CD4-positive, alpha-beta T cell treated with Interleukin-4 for 1 hour (primary cell): Measurements from ENCODE around the gene LMAN2.

ENCODE experiments used
- DNase-seq, 2 donors: peaks; one replicate each; pipeline ENCODE4 v3.0.0-alpha.2; 2020 to 2022

Gene LMAN2

GRCh38 chr5:177304392-177305119 lies 46.9 kb downstream of the LMAN2 start:
- peak in 1 of 2 donors; percentile 20 for DNase-seq

- no peak for DNase-seq
These were observed 47.5 kb downstream of the LMAN2 start for GRCh38 chr5:177303925-177304391.

- peak; percentile 85 to 88 for DNase-seq
These were observed 48.1 kb downstream of the LMAN2 start, which contains the start of the genes PRELID1 and RAB24 for GRCh38 chr5:177303121-177303924. Gene PRELID1, plus strand, starts transcription at chr5:177303799. Its CDS starts 187 bp downstream, at chr5:177303986. Gene RAB24, minus strand, starts transcription at chr5:177303719. Its CDS starts 431 bp downstream, at chr5:177303288.

GRCh38 chr5:177302354-177303110 lies 48.9 kb downstream of the LMAN2 start:
- no peak for DNase-seq

GRCh38 chr5:177301503-177302165 lies 49.8 kb downstream of the LMAN2 start:
- peak in 1 of 2 donors; percentile 11 for DNase-seq

- no peak for DNase-seq
These were observed 50.5 kb downstream of the LMAN2 start for GRCh38 chr5:177300951-177301350.

DNA sequence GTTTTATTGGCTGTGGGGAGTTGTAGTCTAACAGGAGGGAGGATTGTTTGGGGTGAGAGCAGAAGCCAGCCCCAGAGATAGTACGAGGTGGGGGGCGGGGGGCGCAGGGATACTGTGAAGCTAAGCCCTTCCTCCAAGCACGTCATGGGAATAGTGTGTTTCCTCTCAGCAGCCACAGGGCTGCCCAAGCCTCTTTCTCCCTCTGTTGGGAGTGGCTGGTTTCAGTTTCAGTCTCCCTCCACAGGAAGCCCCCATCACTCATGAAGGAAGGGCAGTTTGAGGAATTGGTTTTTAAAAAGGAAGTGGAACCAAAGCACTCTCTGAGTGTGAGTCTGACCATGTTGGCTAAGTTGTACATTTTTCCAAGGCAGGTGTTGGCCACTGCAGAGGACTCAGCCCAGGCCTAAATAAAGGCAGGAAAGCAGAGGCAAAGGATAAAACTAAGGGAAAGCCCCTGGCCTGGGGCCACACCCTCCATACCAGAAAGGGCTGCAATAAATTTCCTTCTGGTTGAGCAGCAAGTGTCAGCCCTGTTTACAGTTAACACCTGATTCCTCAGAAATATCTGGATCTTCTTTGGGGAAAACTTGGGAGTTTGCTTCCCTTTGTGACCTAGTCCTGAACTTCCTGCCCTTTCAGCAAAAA lies 51.1 kb downstream of the LMAN2 start:
- DNase-seq, result peak; percentile 78 to 79

- no peak for DNase-seq
These were observed 51.8 kb downstream of the LMAN2 start for GRCh38 chr5:177299697-177300096.

DNA sequence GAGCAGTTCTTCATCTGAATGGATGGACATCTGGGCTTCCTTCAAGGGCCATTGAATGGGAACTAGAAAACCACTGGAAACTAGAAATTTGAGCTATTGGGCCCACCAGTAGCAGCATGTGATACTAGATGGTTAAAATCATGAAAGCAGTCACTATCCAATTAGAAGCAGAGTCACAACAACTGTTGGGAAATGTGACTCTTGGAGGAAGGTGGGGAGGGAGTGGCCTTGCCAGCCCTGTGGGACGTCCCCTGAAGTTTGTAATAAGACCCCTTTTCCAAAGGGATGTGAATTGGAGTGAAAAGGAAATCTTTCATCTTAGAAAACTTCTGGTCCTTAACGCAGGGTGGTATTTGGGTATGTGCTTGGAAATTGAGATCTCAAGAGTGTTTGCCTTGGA lies 53.5 kb downstream of the LMAN2 start:
- DNase-seq, result no peak

DNA sequence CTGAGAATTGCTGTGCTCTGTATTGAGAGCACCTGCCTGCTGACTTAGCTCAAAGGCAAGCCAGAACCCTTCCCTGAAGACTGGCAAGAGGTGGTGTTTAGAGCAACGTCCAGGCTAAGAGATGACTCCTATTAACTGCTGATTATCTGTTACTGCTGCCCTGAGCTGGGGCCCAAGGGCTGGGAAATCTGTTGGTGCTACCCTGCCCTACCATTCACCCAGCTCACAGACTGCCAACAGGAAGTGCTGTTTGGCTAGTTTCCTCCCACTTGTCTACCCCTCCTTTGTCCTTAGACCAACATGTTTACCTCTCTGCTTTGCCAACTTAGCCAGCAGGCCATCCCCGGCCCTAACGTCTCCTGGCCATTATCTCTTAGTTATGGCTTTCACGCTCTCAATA lies 54.9 kb downstream of the LMAN2 start:
- DNase-seq, result peak in 1 of 2 donors; percentile 15

DNA sequence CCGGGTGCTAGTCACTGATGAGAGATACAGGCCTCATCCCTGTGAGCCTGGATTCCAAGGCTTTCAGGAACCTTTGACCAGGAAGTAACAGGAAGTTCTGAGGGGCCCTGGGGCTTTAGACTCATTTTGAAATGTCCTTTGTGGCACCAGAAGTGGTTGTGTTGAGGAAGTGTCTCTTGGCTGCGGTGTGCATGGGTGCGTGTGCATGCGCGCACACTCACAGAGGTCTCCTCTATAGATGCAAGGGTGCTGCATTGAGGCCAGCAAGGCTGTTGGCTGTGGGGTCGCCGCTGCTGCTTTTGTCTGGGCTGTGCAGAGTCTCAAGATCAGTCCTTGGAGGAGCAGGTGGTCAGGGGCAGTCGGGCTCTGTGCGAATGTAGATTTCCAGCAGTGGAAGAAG lies 55.5 kb downstream of the LMAN2 start:
- DNase-seq, result no peak

GRCh38 chr5:177294632-177295031 lies 56.8 kb downstream of the LMAN2 start:
- no peak for DNase-seq

GRCh38 chr5:177293819-177294581 lies 57.5 kb downstream of the LMAN2 start:
- no peak for DNase-seq

DNA sequence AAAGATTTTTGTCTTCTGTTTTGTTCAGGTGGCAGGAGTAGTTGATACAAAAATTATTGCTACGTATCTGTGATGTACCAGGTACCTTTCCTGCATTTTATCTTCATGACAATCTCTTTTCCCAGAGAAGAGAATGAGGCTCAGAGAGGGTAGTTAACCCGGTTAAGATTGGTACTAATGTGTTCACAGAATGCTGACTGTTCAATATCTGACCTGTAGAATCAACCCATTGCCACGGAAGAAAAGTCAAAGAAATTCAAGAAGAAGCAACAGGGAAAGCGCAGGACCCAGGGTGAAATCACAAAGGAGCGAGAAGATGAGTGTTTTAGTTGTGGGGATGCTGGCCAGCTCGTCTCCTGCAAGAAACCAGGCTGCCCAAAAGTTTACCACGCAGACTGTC lies 59.7 kb downstream of the LMAN2 start:
- DNase-seq, result no peak

DNA sequence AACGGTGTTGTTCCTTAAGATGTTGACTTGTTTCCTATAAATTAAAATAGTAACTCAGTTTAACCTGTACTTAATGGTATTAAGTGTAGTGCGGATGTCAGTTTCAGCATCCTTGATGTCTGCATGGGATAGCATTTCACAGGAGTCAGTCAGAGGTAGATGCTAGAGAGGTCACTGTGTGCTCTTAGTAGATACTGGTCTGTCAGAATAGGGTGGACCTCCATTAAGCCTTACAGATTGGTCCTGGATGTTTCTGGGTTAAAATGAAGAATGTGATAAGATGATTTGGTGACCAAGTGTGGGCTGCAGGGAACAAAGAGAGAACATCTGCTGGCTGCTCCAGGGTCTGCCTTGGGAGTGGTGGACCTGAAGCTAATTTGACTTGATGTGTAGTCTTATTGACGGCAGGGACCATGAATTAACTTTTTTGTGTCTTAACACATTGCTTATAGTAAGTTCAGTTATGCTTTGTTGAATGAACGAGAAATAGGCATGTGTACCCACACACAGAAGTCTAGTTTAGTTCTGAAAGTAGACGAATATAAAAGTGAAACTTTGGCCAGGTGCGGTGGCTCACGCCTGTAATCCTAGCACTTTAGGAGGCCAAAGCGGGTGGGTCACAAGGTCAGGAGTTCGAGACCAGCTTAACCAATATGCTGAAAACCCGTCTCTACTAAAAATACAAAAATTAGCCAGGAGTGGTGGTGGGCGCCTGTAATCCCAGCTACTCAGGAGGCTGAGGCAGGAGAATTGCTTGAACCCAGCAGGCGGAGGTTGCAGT lies 60.5 kb downstream of the LMAN2 start:
- DNase-seq, result no peak

DNA sequence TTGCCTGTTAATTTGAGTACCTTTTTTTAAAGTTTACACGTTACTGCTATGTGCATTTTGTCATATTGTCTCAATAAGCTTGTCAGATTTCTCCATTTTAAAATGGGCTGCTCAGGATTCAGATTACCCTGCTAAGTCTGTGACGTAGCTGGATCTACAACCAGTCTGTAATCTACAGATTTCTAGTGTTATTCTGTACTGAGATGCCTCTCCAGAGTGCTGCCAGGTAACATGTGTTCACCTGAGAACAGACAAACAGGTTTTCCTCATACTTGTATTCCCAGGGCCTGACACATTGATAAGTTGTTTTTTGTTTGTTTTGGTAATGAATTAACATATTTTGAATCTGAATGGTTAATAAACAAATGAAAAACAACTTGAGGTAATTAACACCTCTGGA lies 63.3 kb downstream of the LMAN2 start:
- DNase-seq, result no peak
